Mesenchymal stem cell (in vitro differentiated cells and primary cell): ENCODE measurements around the gene HMOX1. TPM values are rescaled to one million over a fixed set of nuclear protein-coding genes. Genes with fewer than 3 reads are reported as not detected.

Experiments
- DNase-seq: peaks from one replicate; pipeline ENCODE4 v3.0.0-alpha.2; 2013
- H2AFZ ChIP-seq: one replicate; pipeline ENCODE4 v1.6.1; 2013; ENCODE audit warnings: low read depth, mild to moderate bottlenecking, control low read depth, inconsistent platforms, low read length, moderate library complexity
- H2AK5ac ChIP-seq: 2 replicates; pipeline ENCODE4 v1.6.1; 2013; ENCODE audit warnings: low read length, moderate library complexity, mild to moderate bottlenecking, inconsistent platforms; ENCODE audit not compliant: severe bottlenecking
- H2BK120ac ChIP-seq: one replicate; pipeline ENCODE4 v1.6.1; 2013; ENCODE audit warnings: low read depth, mild to moderate bottlenecking, inconsistent platforms, low read length, moderate library complexity
- H2BK12ac ChIP-seq, 2 experiments: one replicate each; pipeline ENCODE4 v1.6.1; 2013; ENCODE audit warnings: inconsistent platforms in 2 of 2, low read length in 2 of 2, mild to moderate bottlenecking in 2 of 2, moderate library complexity in 2 of 2, control low read depth in 1 of 2
- H2BK15ac ChIP-seq: one replicate; pipeline ENCODE4 v1.6.1; 2013; ENCODE audit warnings: mild to moderate bottlenecking, low read depth, inconsistent platforms; ENCODE audit not compliant: poor library complexity, severe bottlenecking
- H2BK5ac ChIP-seq: 2 replicates; pipeline ENCODE4 v1.6.1; 2013; ENCODE audit warnings: low read depth, mild to moderate bottlenecking, low read length, control low read depth, inconsistent platforms; ENCODE audit not compliant: poor library complexity, severe bottlenecking
- H3K14ac ChIP-seq, 2 experiments: one replicate each; pipeline ENCODE4 v1.6.1; 2013; ENCODE audit warnings: inconsistent platforms in 2 of 2, low read length in 2 of 2, control low read depth in 1 of 2, mild to moderate bottlenecking in 1 of 2, moderate library complexity in 1 of 2
- H3K18ac ChIP-seq, 2 experiments: one replicate each; pipeline ENCODE4 v1.6.1; 2013; ENCODE audit warnings: inconsistent platforms in 2 of 2, low read length in 2 of 2, control low read depth in 1 of 2, low read depth in 1 of 2, mild to moderate bottlenecking in 1 of 2
- H3K23ac ChIP-seq, 2 experiments: one replicate each; pipeline ENCODE4 v1.6.1; 2013; ENCODE audit warnings: inconsistent platforms in 2 of 2, low read length in 2 of 2, mild to moderate bottlenecking in 2 of 2, moderate library complexity in 2 of 2, control low read depth in 1 of 2
- H3K27ac ChIP-seq: 2 replicates; pipeline ENCODE4 v1.5.1; 2013; ENCODE audit warnings: mild to moderate bottlenecking, moderate library complexity, low read length, control low read depth, inconsistent platforms; ENCODE audit not compliant: poor library complexity, severe bottlenecking
- H3K27me3 ChIP-seq, 2 experiments: 2 replicates each; pipeline versions ENCODE4 v1.6.1 to v1.7.0; 2013; ENCODE audit warnings: low read length in 2 of 2, mild to moderate bottlenecking in 2 of 2, moderate library complexity in 2 of 2, control low read depth in 1 of 2, inconsistent platforms in 1 of 2; ENCODE audit not compliant: control insufficient read depth in 1 of 2, insufficient read depth in 1 of 2
- H3K36me3 ChIP-seq, 2 experiments: 2 replicates each; pipeline versions ENCODE4 v1.6.1 to v1.7.0; 2013; ENCODE audit warnings: low read length in 2 of 2, control low read depth in 1 of 2, inconsistent platforms in 1 of 2, low read depth in 1 of 2, mild to moderate bottlenecking in 1 of 2; ENCODE audit not compliant: insufficient read depth in 2 of 2, control insufficient read depth in 1 of 2
- H3K4ac ChIP-seq, 2 experiments: one replicate each; pipeline ENCODE4 v1.6.1; 2013; ENCODE audit warnings: inconsistent platforms in 2 of 2, low read length in 2 of 2, mild to moderate bottlenecking in 2 of 2, moderate library complexity in 2 of 2, control low read depth in 1 of 2, low read depth in 1 of 2
- H3K4me1 ChIP-seq: 2 replicates; pipeline ENCODE4 v1.6.1; 2013; ENCODE audit warnings: low read depth, low read length, control low read depth; ENCODE audit not compliant: control insufficient read depth, insufficient read depth
- H3K4me2 ChIP-seq: 2 replicates; pipeline ENCODE4 v1.6.1; 2013; ENCODE audit warnings: low read length, mild to moderate bottlenecking, inconsistent platforms; ENCODE audit not compliant: poor library complexity, severe bottlenecking
- H3K4me3 ChIP-seq, 2 experiments: 2 replicates each; pipeline versions ENCODE4 v1.5.1 to v1.7.0; 2013; ENCODE audit warnings: low read length in 2 of 2, mild to moderate bottlenecking in 2 of 2, control low read depth in 1 of 2, low read depth in 1 of 2; ENCODE audit not compliant: insufficient read depth in 1 of 2
- H3K79me1 ChIP-seq: replicated peaks from 2 replicates; pipeline ENCODE4 v1.6.1; 2013; ENCODE audit warnings: mild to moderate bottlenecking, control low read depth, low read length, inconsistent platforms; ENCODE audit not compliant: poor library complexity, severe bottlenecking
- H3K9ac ChIP-seq: 2 replicates; pipeline ENCODE4 v1.7.0; 2013; ENCODE audit warnings: mild to moderate bottlenecking, low read length, moderate library complexity
- H3K9me3 ChIP-seq: 2 replicates; pipeline ENCODE4 v1.7.0; 2013; ENCODE audit warnings: mild to moderate bottlenecking, low read length; ENCODE audit not compliant: control insufficient read depth
- H4K8ac ChIP-seq: one replicate; pipeline ENCODE4 v1.6.1; 2013; ENCODE audit warnings: inconsistent platforms, mild to moderate bottlenecking, low read length, moderate library complexity
- H4K91ac ChIP-seq: one replicate; pipeline ENCODE4 v1.6.1; 2013; ENCODE audit warnings: mild to moderate bottlenecking, low read length, inconsistent platforms
- WGBS: methylation state at CpG from one replicate; pipeline ENCODE4 v1.1.7; 2013; ENCODE audit warnings: mixed read lengths; 5-methylcytosine and 5-hydroxymethylcytosine counted together
- small RNA-seq: library from polyadenylated mRNA; stranded (forward); fragments of <200 nt; extraction: miRNeasy Mini kit (QIAGEN cat#:217004); gene quantifications from one replicate; pipeline ENCODE3, GENCODE V24; 2013; ENCODE audit warnings: low read depth

The HMOX1 gene

GRCh38 chr22:35443338-35443737 is 62.4 kb downstream of the HMOX1 start:
- no peaks in the 10 kb centered on the region for H3K9me3 ChIP-seq
- WGBS = 79% methylated on average over 6 of the region's 6 CpGs
- peak overlapping the region in 1 of 2 experiments; percentile 13 for H3K4ac ChIP-seq
- H3K27ac ChIP-seq = no peak overlapping the region
- H2BK15ac ChIP-seq = no peak overlapping the region
- H3K79me1 ChIP-seq = no peaks in the 10 kb centered on the region
- H4K91ac ChIP-seq = no peak overlapping the region
- H3K4me1 ChIP-seq = peaks cover 29% of the 10 kb centered on the region
- peaks cover 0 to 2% of the 10 kb centered on the region in 2 experiments for H3K36me3 ChIP-seq
- H3K9ac ChIP-seq = no peak overlapping the region
- DNase-seq = no peak
- no peak overlapping the region for H4K8ac ChIP-seq
- H3K4me3 ChIP-seq = no peak overlapping the region
- H3K14ac ChIP-seq = no peak overlapping the region
- H2BK120ac ChIP-seq = no peak overlapping the region
- H3K23ac ChIP-seq = no peak overlapping the region
- no peak overlapping the region for H2BK5ac ChIP-seq
- no peaks in the 10 kb centered on the region for H3K27me3 ChIP-seq
- no peak overlapping the region for H3K18ac ChIP-seq
- no peak overlapping the region for H3K4me2 ChIP-seq
- no peak overlapping the region for H2AFZ ChIP-seq
- H2BK12ac ChIP-seq = no peak overlapping the region
- H2AK5ac ChIP-seq = no peak overlapping the region

Small RNAs within 50 kb of the gene (small RNA-seq; reads per million reads assigned to genes)
- gene MIR3909 (114 reads per million, percentile 93 among the genes with 10 or more reads in this experiment), gene MIR6069 (not detected)
